Anterior cingulate cortex (tissue), 58 donors: Measurements from ENCODE around the gene ANGPTL2.
"Not testable (repeated sequence)": the region's sequence is repeated elsewhere in the genome, so short reads cannot be mapped to it uniquely, and the experiment has no call there.

Experiments
- DNase-seq, 58 donors: peaks; one replicate each; lab custom pipeline; 2025; lab: John Stamatoyannopoulos, UW

Gene ANGPTL2

GRCh38 chr9:127155314-127155960 is 33.0 kb upstream of the ANGPTL2 start:
- no peak for DNase-seq

DNA sequence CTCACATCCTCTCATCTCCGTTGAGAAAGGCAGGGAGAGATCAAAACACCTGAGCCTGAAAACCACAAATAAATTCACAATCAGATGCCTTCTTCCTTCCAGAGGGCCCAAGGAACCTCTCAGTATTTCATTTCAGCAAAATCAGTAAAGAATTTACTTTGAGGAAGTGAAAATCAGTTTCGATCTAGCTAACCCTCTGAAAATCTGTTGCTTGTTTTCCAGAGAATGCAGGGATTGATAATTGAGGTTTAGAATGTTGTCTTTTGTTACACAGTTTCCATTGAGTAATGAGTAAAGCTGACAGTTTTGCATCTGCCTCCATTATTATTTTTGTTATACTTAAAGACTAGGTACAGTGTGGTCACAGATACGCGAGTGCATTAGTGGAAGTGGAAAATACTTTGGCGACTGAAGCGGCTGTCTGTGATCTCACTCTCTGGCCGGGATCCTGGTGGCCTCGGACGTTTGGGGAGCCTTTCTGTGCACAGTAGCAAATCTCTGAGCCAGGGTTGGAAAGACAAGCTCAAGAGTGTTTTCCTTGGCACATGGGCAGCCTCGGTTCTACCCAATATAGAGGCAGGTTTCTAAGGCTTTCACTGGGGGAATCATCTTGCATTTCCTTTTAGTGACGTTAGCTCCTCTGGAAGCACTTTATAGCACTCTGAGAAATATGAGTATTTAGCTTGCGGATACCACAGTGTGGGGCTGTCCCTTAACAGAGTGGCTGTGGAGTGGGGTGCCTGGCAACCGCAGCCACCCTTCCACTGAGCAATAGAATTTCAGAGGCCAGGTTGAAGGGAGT is 32.2 kb upstream of the ANGPTL2 start:
- peak in 33 of 58 donors; percentile 25 to 75 (median 42) for DNase-seq

DNA sequence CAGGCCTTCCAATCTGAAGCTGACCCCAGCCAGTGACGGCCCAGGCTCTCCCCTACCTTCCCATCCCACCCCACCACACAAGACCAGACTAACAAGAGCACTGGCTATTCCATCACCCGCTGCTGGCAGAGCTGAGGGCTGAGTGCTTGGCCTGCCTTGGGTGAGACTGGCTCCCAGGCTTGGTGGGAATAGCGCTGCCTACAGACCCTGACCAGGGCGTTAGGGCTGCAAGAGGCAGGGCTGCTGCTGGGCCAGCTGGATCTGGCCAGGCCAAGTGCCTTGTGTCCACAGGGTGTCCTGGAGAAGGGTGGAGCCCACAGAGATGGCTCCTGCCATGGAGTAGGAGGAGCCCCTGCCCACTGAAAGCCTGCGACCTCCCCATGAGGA is 31.6 kb upstream of the ANGPTL2 start:
- no peak for DNase-seq

DNA sequence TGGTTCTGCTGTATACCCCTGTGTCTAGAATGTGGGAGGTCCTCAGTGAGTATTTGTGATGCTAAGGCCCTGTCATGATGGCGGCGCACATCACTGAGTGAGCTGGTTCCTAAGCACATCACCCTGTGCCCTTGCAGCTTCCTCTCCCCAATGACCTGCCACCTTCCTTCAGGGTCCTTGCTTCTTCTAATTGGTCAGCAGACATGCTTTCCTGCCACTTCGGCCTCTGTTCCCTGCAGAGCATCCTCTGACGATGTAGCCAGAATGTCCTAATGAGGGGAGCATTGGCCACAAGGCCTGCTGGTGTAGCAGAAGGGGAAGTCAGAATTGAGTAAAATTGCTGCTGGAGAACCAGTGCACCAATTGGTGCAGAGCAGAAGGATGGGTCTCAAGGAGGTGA is 31.1 kb upstream of the ANGPTL2 start:
- no peak for DNase-seq

- DNase-seq: no peak
Observed at GRCh38 chr9:127149463-127150390, 27.3 kb upstream of the ANGPTL2 start.

DNA sequence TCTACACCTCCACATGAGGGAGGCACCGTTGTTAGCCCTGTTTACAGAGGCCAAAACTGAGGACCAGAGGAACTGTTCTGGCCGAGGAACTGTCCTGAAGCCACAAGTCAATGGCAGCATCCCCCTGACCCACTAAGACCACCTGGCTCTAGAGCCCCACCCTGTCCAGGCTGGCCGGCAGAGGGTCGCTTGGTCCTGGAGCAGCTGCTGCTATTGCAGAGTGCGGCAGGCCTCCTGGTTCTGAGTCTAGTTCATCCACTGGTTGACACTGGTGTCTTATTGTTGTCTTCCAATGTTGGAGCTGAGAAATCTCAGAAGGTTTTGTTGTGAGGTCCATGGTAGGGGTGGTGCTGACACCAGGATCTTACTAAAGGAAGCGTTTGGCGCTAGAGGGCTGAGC is 26.6 kb upstream of the ANGPTL2 start:
- DNase-seq: no peak

- no peak for DNase-seq
Observed at GRCh38 chr9:127148014-127148413, 25.6 kb upstream of the ANGPTL2 start.

DNA sequence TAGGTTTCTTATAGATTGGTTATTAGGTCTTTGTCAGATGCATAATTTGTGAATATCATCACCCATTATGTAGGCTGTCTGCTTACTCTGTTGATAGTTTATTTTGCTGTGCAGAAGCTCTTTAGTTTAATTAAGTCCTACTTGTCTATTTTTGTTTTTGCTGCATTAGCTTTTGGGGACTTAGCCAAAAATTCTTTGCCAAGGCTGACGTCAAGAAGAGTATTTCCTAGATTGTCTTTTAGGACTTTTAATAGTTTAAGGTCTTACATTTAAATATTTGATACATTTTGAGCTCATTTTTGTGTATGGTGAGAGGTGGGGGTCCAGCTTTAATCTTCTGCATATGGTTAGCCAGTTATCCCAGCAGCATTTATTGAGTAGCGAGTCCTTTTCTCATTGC is 24.8 kb upstream of the ANGPTL2 start:
- DNase-seq: no peak

GRCh38 chr9:127146841-127147240 is 24.4 kb upstream of the ANGPTL2 start:
- not testable (repeated sequence) for DNase-seq

DNA sequence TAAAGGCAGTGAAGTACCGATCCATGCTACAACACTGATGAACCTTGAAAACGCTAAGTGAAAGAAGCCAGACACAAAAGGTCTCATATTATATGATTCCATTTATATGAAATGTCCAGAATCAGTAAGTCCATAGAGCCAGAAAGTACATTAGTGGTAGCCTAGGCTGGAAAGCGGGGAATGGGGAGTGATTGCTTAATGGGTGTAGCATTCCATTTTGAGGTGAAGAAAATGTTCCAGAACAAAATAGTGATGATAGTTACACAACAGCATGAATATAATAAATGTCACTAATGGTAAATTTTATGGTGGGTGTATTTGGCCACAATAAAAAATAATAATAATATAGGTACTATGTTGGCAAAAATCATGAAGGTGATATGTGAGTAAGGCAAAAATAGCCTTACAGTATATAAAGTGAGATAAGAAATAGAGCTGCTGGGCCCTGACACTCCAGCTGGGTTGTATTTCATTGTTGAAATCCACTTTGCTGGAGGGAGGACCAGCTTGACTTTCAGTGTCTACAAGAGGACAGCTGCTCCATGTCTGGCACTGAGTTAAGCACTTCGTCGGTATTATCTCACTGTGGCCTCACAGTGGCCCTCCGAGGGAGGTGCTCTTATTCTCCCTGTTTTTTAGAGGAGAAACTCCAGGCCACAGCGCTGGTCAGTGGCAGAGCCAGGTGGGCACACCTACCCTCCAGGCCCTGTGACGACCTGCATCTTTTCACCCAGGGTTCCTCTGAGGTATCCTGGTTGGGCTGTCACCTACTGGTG is 22.4 kb upstream of the ANGPTL2 start:
- DNase-seq: no peak

DNA sequence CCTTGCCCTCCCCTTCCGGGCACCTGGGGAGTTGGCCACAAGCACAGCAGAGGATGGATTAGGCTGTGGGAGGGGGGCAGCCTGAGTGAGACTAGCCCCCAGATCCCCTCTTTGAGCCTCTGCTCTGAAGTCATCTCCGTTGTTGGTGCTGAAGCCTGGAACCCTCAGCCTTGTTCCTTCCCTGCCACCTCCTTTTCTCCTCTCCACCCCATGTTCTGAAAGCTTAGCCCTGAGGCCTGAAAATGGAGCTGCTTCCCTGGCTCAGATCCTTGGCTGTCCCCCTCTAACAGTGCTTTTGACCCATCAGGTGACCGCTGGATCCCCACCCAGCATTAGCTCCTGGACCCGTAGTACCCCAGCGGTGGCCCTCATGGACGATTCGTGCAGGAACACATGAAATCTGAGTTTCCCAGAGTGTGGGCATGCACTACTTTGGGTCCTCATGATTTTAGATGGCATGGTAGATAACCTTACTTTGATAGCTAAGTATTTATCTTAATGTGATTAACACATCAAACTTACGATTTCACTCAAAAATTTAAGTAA is 21.6 kb upstream of the ANGPTL2 start:
- no peak for DNase-seq

- DNase-seq: no peak
Observed at GRCh38 chr9:127142931-127143464, 20.6 kb upstream of the ANGPTL2 start.

DNA sequence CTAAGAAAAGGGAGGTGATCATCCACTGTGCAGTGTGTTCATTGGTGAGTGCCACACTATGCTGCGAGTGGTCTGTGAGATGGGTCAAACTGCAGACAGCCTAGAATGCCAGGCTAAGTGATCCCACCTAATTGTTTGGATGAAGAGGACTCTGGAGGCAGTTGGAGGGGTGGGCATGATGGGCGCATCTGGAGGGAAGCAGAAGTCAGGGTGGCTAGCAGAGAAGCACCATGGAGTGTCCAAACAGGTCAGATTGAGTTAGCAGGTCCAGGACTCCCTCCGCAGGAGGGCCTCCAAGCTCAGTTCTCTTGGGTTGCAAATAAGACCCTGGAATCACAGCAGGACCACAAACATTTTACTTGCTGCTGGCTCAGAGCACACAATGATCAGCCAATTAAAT is 19.9 kb upstream of the ANGPTL2 start:
- DNase-seq: no peak

GRCh38 chr9:127140842-127141675 is 18.6 kb upstream of the ANGPTL2 start:
- DNase-seq: no peak

DNA sequence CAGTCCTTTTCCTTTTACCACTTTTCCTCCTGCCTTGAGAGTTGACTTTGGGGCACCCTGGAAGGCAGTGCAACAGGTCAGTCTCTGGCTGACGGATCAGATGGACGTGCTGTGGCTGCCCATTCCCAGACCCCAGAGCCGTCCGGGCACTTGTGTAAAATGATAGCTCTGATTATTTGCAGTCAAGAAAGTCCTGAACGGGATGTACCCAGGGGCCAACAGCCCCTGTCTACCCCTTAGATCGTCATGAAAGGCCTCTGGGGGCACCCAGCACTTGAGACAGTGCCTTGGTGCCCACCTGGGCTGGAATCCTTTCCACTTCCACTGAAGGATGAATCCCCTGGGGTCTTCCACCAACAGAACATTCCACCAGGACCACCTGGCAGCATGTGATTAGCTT is 17.7 kb upstream of the ANGPTL2 start:
- DNase-seq: no peak

- DNase-seq: no peak
Observed at GRCh38 chr9:127139775-127140174, 17.3 kb upstream of the ANGPTL2 start.

DNA sequence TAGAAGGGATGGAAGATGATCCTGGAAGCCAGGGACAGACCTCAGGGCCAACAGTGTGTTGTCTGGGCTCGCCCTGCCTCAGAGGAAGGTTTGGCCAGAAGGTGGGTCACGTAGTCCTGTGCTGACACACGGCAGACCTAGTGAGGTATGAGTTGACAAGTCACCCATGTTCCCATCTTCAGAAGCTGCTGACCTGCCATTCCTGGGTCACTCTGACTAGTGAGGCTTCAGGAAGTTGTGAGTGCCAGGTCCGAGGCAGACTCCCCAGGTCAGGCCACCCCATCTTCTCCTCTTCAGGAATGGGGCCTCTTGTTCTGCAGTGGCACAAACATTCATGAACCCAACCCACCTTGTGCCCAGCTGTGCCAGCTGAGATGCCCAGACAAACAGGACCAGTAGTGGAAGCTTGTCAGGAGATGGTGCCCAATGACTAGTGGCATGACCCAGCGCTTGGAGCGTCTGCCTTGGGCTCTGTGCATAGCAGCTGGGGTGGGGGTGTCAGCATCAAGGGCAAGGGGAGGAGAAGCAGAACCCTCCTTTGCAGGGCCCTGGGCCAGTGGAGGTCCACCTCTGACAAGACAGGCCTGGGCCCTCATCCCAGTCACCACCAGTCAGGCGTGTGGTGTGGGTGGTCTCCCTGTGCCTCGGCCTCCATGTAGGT is 16.8 kb upstream of the ANGPTL2 start:
- no peak for DNase-seq

GRCh38 chr9:127138444-127138843 is 16.0 kb upstream of the ANGPTL2 start:
- DNase-seq: no peak
